Chondrocyte (in vitro differentiated cells): ENCODE data around the gene FNDC3A. TPM values are rescaled to one million over a fixed set of nuclear protein-coding genes. Genes with fewer than 3 reads are reported as not detected.

ENCODE experiments used
- DNase-seq: peaks from one replicate; pipeline ENCODE4 v3.0.0; 2021; ENCODE audit warnings: mixed read lengths, low spot score
- H3K27ac Mint-ChIP-seq: one replicate; pipeline ENCODE4 v1.8.0; 2021; ENCODE audit warnings: mild to moderate bottlenecking, moderate library complexity, mixed read lengths; ENCODE audit not compliant: unreplicated experiment
- H3K27me3 Mint-ChIP-seq: 2 replicates; pipeline ENCODE4 v1.8.0; 2021; ENCODE audit warnings: low read depth, mixed read lengths
- H3K36me3 Mint-ChIP-seq: 2 replicates; pipeline ENCODE4 v1.8.0; 2021; ENCODE audit warnings: low read depth, mixed read lengths
- H3K4me1 Mint-ChIP-seq: 2 replicates; pipeline ENCODE4 v1.8.0; 2021; ENCODE audit warnings: low read depth, mild to moderate bottlenecking, mixed read lengths
- H3K4me3 Mint-ChIP-seq: one replicate; pipeline ENCODE4 v1.8.0; 2021; ENCODE audit warnings: mild to moderate bottlenecking, moderate library complexity, mixed read lengths; ENCODE audit not compliant: unreplicated experiment
- H3K9me3 Mint-ChIP-seq: 2 replicates; pipeline ENCODE4 v1.8.0; 2021; ENCODE audit warnings: low read depth, mixed read lengths
- CTCF ChIP-seq: fragments of 200-600 bp; sonication (generic); IDR thresholded peaks from 2 replicates; pipeline ENCODE4 v1.5.0; 2021; ENCODE audit warnings: antibody characterized with exemption, mild to moderate bottlenecking, moderate library complexity
- total RNA-seq: library from RNA; stranded (reverse); gene quantifications from 3 replicates; pipeline ENCODE4 v1.2.1, GENCODE V29; 2021

Gene FNDC3A
- total RNA-seq, 1 donor from 2014 or later = 34.3 TPM

DNA sequence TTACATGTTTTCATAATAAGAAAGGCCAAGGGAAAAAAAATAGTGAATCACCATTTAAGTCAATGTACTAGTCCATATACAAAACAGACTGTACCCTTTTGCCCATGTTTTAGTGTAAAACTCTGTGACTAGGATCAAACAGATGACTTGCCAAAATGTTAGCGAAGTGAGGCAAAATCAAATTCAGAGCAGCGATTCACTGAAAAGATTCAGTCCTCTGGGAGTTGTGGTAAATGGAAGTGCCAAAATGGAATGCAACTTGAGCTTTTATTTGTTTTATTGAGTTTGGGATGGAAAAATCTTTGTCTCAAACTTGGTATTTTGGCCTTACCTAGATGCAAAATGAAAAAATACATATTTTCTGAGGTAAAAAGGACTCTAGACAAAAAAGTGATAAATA, 281.1 kb downstream of the FNDC3A start:
- Mint-ChIP-seq H3K4me1 (peaks cover 23% of the 10 kb centered on the region), H3K36me3 (peaks cover 24% of the 10 kb centered on the region), H3K9me3 (no peaks in the 10 kb centered on the region), H3K4me3 (no peak overlapping the region), H3K27me3 (no peaks in the 10 kb centered on the region), H3K27ac (peak overlapping the region; percentile 42)
- no peak for TF ChIP-seq CTCF
- DNase-seq = no peak

GRCh38 chr13:49258089-49258796, 282.5 kb downstream of the FNDC3A start:
- Mint-ChIP-seq H3K9me3 (no peaks in the 10 kb centered on the region), H3K4me3 (no peak overlapping the region), H3K27me3 (no peaks in the 10 kb centered on the region), H3K36me3 (peaks cover 24% of the 10 kb centered on the region), H3K4me1 (peaks cover 23% of the 10 kb centered on the region), H3K27ac (no peak overlapping the region)
- no peak for TF ChIP-seq CTCF
- DNase-seq = no peak

Other genes starting within 250 kb of the FNDC3A start
- gene MLNR, start 244.4 kb downstream of the FNDC3A start, total RNA-seq = not detected in 3 replicates